ENCODE measurements around the gene CACNG3.

GRCh38 chr16:24359490-24359889, 103.4 kb downstream of the CACNG3 start:
- no peak for TF ChIP-seq POLR2AphosphoS5 (IDR thresholded peaks at IDR 0.05)
- TF ChIP-seq CTCF (IDR thresholded peaks at IDR 0.05): no peak
